Activated CD4-positive, alpha-beta memory T cell treated with anti-CD3 and anti-CD28 coated beads for 36 hours (primary cell): ENCODE measurements around the gene PRPSAP1. TPM values are rescaled to one million over a fixed set of nuclear protein-coding genes. Genes with fewer than 3 reads are reported as not detected.
"Not testable (repeated sequence)": the region's sequence is repeated elsewhere in the genome, so short reads cannot be mapped to it uniquely, and the experiment has no call there.

Source experiments
- CTCF ChIA-PET: fragments of 350-600 bp; sonication (Branson Sonifier 250); formaldehyde crosslinking; loops from one replicate; lab custom pipeline; 2021; ENCODE audit warnings: antibody characterized with exemption, inconsistent platforms; lab: Charles Lee
- POLR2A ChIA-PET: fragments of 350-600 bp; sonication (Branson Sonifier 250); formaldehyde crosslinking; loops from one replicate; lab custom pipeline; 2021; ENCODE audit warnings: antibody characterized with exemption; lab: Charles Lee
- DNase-seq: peaks from one replicate; pipeline ENCODE4 v3.0.0-alpha.2; 2020
- H3K27ac Mint-ChIP-seq: one replicate; pipeline ENCODE4 v1.8.0; 2021; ENCODE audit warnings: mixed read lengths
- H3K27me3 Mint-ChIP-seq: one replicate; pipeline ENCODE4 v1.8.0; 2021; ENCODE audit warnings: mixed read lengths
- H3K36me3 Mint-ChIP-seq: one replicate; pipeline ENCODE4 v1.8.0; 2021; ENCODE audit warnings: mixed read lengths
- H3K4me1 Mint-ChIP-seq: one replicate; pipeline ENCODE4 v1.8.0; 2021; ENCODE audit warnings: low read depth, mixed read lengths
- H3K4me3 Mint-ChIP-seq: one replicate; pipeline ENCODE4 v1.8.0; 2021; ENCODE audit warnings: mild to moderate bottlenecking, mixed read lengths
- H3K9me3 Mint-ChIP-seq: one replicate; pipeline ENCODE4 v1.8.0; 2021; ENCODE audit warnings: mixed read lengths
- intact Hi-C: fragments of 100-400 bp; cut with micrococcal nuclease; formaldehyde crosslinking; loops from one replicate; pipeline ENCODE4 v1.15.1; 2023
- total RNA-seq, 2 experiments: library from RNA; stranded (reverse); gene quantifications; one replicate each; pipeline ENCODE4 v1.2.3, GENCODE V29; 2021

PRPSAP1 gene
- total RNA-seq, 2 experiments from 2014 or later, result 40.1 to 42.1 TPM

GRCh38 chr17:76309461-76309860 is 44.3 kb downstream of the PRPSAP1 start:
- ChIA-PET CTCF (interaction anchor here (0.6 to 6.3 kb wide), 5 partner anchors 11 to 191 kb away, joined by 3 to 39 read pairs (median 7); partner anchors contain the start of genes PRPSAP1 and SPHK1), POLR2A (no interaction called here)
- Mint-ChIP-seq H3K4me1 (peaks cover 5% of the 10 kb centered on the region), H3K9me3 (no peaks in the 10 kb centered on the region), H3K36me3 (peaks cover 18% of the 10 kb centered on the region), H3K27ac (no peak overlapping the region), H3K4me3 (no peak overlapping the region), H3K27me3 (no peaks in the 10 kb centered on the region)
- DNase-seq, result no peak
- intact Hi-C loops, result no loop called here

- Mint-ChIP-seq H3K4me3 (no peak within 1 kb of the TSS), H3K27me3 (no peaks in the 10 kb centered on the region), H3K36me3 (peaks cover 12% of the 10 kb centered on the region), H3K9me3 (no peaks in the 10 kb centered on the region), H3K27ac (no peak within 1 kb of the TSS), H3K4me1 (peaks cover 3% of the 10 kb centered on the region)
- CTCF ChIA-PET, result interaction anchor here (1.0 to 6.3 kb wide), 3 partner anchors 22 to 90 kb away, joined by 4 to 39 read pairs (median 4); partner anchors contain the start of gene SPHK1
- POLR2A ChIA-PET, result no interaction called here
- intact Hi-C loops, result no loop called here
- DNase-seq, result no peak
Observed at GRCh38 chr17:76307966-76308338, 45.8 kb downstream of the PRPSAP1 start, which contains the start of gene QRICH2. TSS of gene QRICH2 (minus strand) at chr17:76308276. CDS start at chr17:76307998, 278 bp downstream.

GRCh38 chr17:76307299-76307965 is 46.3 kb downstream of the PRPSAP1 start:
- H3K27ac Mint-ChIP-seq, result no peak overlapping the region
- H3K4me3 Mint-ChIP-seq, result no peak overlapping the region
- CTCF ChIA-PET, result interaction anchor here (1.0 to 6.3 kb wide), 2 partner anchors 78 to 90 kb away, joined by 4 to 39 read pairs; partner anchors contain the start of gene SPHK1
- H3K27me3 Mint-ChIP-seq, result no peaks in the 10 kb centered on the region
- H3K9me3 Mint-ChIP-seq, result no peaks in the 10 kb centered on the region
- POLR2A ChIA-PET, result interaction anchor here (0.6 kb wide), 1 partner anchor 224 kb away, joined by 3 read pairs; no protein-coding TSS in a partner anchor
- no peak for DNase-seq
- H3K36me3 Mint-ChIP-seq, result peaks cover 9% of the 10 kb centered on the region
- no peaks in the 10 kb centered on the region for H3K4me1 Mint-ChIP-seq
- intact Hi-C loops, result no loop called here

- intact Hi-C loops, POLR2A ChIA-PET: not testable (repeated sequence)
- CTCF ChIA-PET, result interaction anchor here (5.7 to 8.4 kb wide), 2 partner anchors 80 to 94 kb away, joined by 51 to 152 read pairs; partner anchors contain the start of gene SPHK1
Observed at GRCh38 chr17:76305135-76305454, 48.6 kb downstream of the PRPSAP1 start.

GRCh38 chr17:76304226-76305134 is 49.2 kb downstream of the PRPSAP1 start:
- no peak overlapping the region for H3K4me3 Mint-ChIP-seq
- no peaks in the 10 kb centered on the region for H3K4me1 Mint-ChIP-seq
- no peak for DNase-seq
- no peak overlapping the region for H3K27ac Mint-ChIP-seq
- CTCF ChIA-PET, result interaction anchor here (0.9 to 8.4 kb wide), 9 partner anchors 15 to 301 kb away, joined by 3 to 152 read pairs (median 7); partner anchors contain the start of gene SPHK1
- intact Hi-C loops, result no loop called here
- no peaks in the 10 kb centered on the region for H3K9me3 Mint-ChIP-seq
- H3K36me3 Mint-ChIP-seq, result no peaks in the 10 kb centered on the region
- no peaks in the 10 kb centered on the region for H3K27me3 Mint-ChIP-seq
- POLR2A ChIA-PET, result interaction anchor here (1.0 kb wide), 1 partner anchor 82 kb away, joined by 3 read pairs; no protein-coding TSS in a partner anchor

More at GRCh38 chr17:76305135-76305454, 48.6 kb downstream of the PRPSAP1 start:
- H3K27ac Mint-ChIP-seq, H3K4me3 Mint-ChIP-seq, DNase-seq, H3K27me3 Mint-ChIP-seq, H3K9me3 Mint-ChIP-seq, H3K4me1 Mint-ChIP-seq, H3K36me3 Mint-ChIP-seq: not testable (repeated sequence)

- H3K36me3 Mint-ChIP-seq, result no peaks in the 10 kb centered on the region
- ChIA-PET POLR2A (no interaction called here), CTCF (interaction anchor here (1.5 to 8.4 kb wide), 5 partner anchors 18 to 283 kb away, joined by 3 to 152 read pairs (median 13); no protein-coding TSS in a partner anchor)
- H3K27ac Mint-ChIP-seq, result no peak overlapping the region
- DNase-seq, result no peak
- no peaks in the 10 kb centered on the region for H3K9me3 Mint-ChIP-seq
- intact Hi-C loops, result no loop called here
- no peak overlapping the region for H3K4me3 Mint-ChIP-seq
- no peaks in the 10 kb centered on the region for H3K27me3 Mint-ChIP-seq
- H3K4me1 Mint-ChIP-seq, result peaks cover 3% of the 10 kb centered on the region
Observed at GRCh38 chr17:76297436-76297835, 56.3 kb downstream of the PRPSAP1 start.

GRCh38 chr17:76296889-76297288 is 56.8 kb downstream of the PRPSAP1 start:
- POLR2A ChIA-PET, result no interaction called here
- CTCF ChIA-PET, result interaction anchor here (1.7 to 3.6 kb wide), 3 partner anchors 18 to 282 kb away, joined by 4 to 23 read pairs (median 13); no protein-coding TSS in a partner anchor
- Mint-ChIP-seq H3K36me3 (no peaks in the 10 kb centered on the region), H3K4me1 (peaks cover 3% of the 10 kb centered on the region), H3K27ac (no peak overlapping the region), H3K4me3 (no peak overlapping the region), H3K9me3 (no peaks in the 10 kb centered on the region), H3K27me3 (no peaks in the 10 kb centered on the region)
- intact Hi-C loops, result no loop called here
- no peak for DNase-seq

GRCh38 chr17:76296186-76296585 is 57.5 kb downstream of the PRPSAP1 start:
- ChIA-PET CTCF (interaction anchor here (0.7 to 3.4 kb wide), 6 partner anchors 17 to 284 kb away, joined by 3 to 13 read pairs (median 4); no protein-coding TSS in a partner anchor), POLR2A (no interaction called here)
- Mint-ChIP-seq H3K27ac (no peak overlapping the region), H3K9me3 (no peaks in the 10 kb centered on the region), H3K36me3 (no peaks in the 10 kb centered on the region), H3K27me3 (no peaks in the 10 kb centered on the region), H3K4me3 (no peak overlapping the region), H3K4me1 (peaks cover 3% of the 10 kb centered on the region)
- DNase-seq, result no peak
- intact Hi-C loops, result no loop called here

- no peak overlapping the region for H3K27ac Mint-ChIP-seq
- POLR2A ChIA-PET, result no interaction called here
- CTCF ChIA-PET, result no interaction called here
- intact Hi-C loops, result no loop called here
- H3K9me3 Mint-ChIP-seq, result no peaks in the 10 kb centered on the region
- H3K27me3 Mint-ChIP-seq, result no peaks in the 10 kb centered on the region
- no peak for DNase-seq
- H3K4me3 Mint-ChIP-seq, result no peak overlapping the region
- no peaks in the 10 kb centered on the region for H3K36me3 Mint-ChIP-seq
- H3K4me1 Mint-ChIP-seq, result no peaks in the 10 kb centered on the region
Observed at GRCh38 chr17:76293106-76293505, 60.6 kb downstream of the PRPSAP1 start.

GRCh38 chr17:76292567-76292966 is 61.1 kb downstream of the PRPSAP1 start:
- DNase-seq, result no peak
- no peaks in the 10 kb centered on the region for H3K4me1 Mint-ChIP-seq
- no peak overlapping the region for H3K27ac Mint-ChIP-seq
- intact Hi-C loops, result no loop called here
- no peak overlapping the region for H3K4me3 Mint-ChIP-seq
- no peaks in the 10 kb centered on the region for H3K9me3 Mint-ChIP-seq
- no peaks in the 10 kb centered on the region for H3K27me3 Mint-ChIP-seq
- CTCF ChIA-PET, result no interaction called here
- POLR2A ChIA-PET, result no interaction called here
- no peaks in the 10 kb centered on the region for H3K36me3 Mint-ChIP-seq

- Mint-ChIP-seq H3K27me3 (no peaks in the 10 kb centered on the region), H3K36me3 (no peaks in the 10 kb centered on the region), H3K9me3 (no peaks in the 10 kb centered on the region), H3K4me3 (no peak overlapping the region), H3K27ac (no peak overlapping the region), H3K4me1 (peaks cover 4% of the 10 kb centered on the region)
- no peak for DNase-seq
- CTCF ChIA-PET, result interaction anchor here (3.9 to 5.8 kb wide), 3 partner anchors 100 to 268 kb away, joined by 35 to 337 read pairs (median 114); no protein-coding TSS in a partner anchor
- POLR2A ChIA-PET, result no interaction called here
- intact Hi-C loops, result no loop called here
Observed at GRCh38 chr17:76281573-76282371, 71.9 kb downstream of the PRPSAP1 start.
